ENCODE measurements around the gene BOC.

Gene BOC

DNA sequence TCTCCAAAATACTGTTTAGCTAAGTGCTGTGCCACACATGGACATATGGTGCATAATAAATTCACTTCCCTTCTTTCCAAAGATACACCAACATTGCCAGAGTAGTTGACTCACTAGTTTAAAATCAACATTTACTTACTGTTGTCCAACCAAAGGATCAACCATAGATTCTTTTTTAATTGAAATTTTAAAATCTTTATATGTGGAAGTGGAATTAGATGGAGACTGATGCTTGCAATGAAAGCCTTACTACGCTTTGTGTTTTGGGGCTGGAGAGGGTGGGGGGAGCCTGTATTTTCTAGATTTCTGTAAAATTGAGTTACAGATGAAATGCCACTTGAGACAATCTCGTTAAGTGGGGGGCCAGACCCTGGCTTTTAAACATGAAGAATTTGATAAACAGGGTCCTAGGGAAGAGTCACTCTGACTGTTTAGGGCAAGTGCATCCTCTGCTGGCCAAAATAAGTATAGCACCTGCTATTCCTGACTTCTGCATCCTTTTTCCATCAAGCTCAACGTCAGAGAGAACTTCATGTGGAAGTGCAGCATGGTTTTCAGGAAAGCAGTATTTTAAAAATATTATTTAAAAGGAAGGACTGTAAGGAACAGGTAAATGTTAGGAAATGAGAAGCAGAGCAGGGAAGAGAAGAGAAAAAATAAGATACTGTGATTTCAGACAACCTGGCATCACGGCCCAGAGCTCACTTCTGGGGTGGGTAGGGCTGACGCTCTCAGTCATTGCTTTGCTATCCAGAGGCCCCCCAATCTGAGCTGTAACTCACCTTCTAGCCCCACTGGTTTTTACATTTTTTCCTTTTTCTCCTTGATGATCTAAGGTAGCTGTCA lies 76.7 kb downstream of the BOC start:
- DNase-seq: peak in 7 of 14 donors; percentile 23 to 60 (median 46)

DNA sequence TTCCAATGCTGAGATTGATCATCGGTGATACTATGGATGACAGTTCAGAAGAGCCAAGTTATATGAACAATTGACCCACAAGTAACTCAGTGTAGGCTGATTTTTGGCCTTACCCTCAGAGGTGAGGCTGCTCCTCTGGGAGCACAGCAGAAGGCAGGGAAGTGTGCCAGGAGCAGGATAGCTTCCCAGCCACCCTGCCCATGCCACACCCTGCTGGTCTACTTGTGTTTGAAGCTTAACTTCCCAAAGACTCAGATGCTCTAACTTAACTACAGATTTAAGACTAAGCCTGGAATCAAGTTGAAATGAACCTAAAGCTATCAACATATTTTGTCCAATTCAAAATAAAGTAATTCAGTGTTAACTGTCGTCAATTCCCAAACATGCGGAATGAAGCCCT lies 77.5 kb downstream of the BOC start:
- no peak for DNase-seq

DNA sequence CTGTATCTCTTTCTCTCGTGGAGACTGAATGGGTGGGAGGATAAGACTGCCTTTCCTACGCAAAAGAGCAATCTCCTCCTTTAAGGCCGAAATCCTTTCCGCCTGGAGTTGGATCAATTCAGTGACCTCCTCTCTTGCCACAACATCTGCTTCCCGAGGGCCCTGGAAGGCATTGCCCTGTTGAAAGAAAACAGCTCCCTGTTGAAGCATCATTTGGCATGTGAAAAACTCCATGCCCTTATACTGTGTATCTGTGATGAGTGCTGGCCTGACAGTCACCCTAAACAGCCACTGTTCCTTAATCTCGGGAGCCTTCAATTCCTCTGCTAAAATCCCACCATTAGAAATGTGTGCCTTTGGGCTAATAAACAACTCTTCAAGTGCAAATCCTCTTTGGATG lies 80.2 kb downstream of the BOC start:
- DNase-seq: no peak

DNA sequence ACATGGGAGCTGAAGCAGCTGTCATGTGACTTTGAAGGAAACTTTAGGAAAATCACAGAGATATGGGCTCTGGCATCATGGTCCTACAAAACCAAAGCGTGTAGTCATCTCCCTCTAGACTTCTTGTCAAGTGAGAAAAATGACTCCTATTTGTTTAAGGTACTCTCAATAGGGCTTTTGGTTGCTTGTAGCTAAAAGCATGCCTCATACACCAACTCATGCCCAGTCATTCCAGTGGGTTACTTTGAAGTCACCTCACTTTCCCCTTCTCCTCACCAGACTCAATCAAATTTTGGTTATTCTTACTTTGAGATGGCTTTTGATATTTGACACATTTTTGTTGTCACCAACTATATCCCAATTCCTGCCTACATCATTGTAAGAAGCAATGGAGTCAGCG lies 81.6 kb downstream of the BOC start:
- no peak for DNase-seq

DNA sequence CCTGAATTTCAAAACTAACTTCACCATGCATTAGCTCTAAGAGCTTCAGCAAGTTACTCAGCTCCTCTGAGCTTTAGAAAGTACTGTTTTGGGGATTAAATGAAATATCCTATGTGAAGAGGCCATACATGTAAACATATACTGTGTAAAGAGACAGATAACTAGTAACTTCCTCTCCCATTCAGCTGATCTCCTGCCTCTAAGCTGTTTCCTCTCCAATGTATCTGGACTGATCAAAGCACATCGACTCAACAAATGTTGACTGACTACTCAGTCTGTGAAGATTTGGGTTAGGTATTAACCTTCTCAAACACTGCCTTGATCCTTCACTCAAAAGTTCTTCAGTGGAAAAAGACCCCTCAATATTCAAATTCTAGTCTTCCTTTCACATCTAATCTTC lies 82.0 kb downstream of the BOC start:
- DNase-seq: no peak

DNA sequence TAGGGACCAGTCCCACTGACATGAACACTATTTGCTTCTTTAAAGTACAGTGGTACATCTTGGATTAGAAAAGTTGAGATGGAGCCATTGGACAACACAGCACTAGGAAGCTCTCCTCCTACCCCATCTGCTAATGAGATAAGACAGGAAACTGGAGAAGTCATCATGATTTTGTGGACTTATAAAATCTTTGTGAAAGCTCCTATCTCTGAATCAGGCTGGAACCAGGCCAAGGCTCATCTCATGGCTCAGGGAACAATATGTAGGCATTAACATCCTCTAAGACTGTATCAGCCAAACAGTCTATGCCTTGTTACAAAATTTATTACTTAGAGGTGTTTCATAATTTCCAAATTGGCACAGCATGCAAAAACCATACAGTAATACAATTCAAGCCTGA lies 84.1 kb downstream of the BOC start:
- no peak for DNase-seq

DNA sequence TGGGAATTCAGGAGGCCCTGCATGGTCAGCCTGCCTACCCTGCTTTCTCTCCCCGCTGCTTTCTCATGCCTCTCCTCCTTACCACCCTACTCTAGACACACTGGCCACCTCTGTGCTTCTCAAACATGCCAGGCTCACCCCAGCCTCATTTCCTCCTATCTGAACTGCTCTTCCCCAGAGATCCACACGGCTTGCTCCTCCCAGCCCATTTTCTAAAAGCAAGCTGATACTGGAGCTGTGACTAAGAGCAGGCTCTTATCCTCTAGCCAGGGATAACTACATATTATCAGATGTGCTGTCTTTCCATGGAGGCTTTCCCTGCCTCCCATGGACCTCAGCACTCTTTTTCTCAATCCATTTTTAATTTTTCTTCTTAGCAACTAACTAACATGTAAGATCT lies 85.9 kb downstream of the BOC start:
- DNase-seq: no peak

DNA sequence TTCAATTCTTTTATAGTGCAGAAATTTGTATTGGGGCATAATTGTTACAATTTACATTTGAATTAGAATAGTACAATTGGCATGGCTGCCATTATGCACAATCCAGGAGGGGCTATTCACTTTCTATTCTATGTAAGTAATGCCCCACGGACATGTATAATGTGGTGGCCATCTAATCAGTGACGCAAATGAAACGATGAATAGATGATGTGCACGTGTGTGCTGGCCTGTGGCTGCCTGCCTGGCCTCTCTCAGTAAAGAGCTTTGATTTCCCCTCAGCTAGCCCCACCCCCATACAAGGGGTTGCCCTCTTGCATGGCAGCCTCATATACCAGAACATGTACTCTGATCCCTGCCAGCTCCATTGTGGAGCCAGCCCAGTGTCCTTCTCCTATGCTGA lies 86.5 kb downstream of the BOC start:
- no peak for DNase-seq

DNA sequence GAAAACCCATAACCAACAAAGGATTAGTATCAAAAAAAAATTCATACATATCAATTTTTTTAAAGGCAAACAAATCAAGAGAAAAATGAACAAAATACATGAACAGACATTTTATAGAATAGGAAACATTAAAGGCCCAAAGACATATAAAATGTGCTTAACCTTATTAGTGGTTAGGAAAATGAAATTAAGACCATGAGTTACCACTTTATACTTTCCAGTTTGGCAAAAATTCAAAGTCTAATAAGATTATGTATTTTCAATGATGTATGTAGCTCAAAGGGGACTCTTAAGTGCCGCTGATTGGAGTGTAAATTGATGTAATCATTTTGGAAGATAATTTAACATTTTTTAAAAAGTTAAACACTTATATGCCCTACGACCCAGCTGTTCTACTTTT lies 89.2 kb downstream of the BOC start:
- no peak for DNase-seq

DNA sequence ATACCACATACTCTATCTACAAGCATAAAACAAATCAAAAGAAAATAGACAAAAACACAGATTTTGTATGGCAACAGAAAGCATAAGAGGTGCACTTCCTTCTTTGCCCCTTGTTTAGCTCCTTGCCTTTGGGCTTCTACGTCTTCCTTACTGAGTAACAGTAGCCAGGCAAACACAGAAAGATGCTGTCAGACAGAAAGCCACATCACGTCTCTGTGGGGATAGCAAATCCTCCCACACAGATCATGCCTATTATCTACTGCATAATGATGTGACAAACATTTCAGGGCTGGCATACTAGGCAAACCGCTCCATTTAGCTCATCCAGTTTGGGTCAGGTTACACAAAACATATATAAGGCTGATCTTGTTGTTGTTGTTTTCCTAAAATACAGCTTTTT lies 92.7 kb downstream of the BOC start:
- no peak for DNase-seq

DNA sequence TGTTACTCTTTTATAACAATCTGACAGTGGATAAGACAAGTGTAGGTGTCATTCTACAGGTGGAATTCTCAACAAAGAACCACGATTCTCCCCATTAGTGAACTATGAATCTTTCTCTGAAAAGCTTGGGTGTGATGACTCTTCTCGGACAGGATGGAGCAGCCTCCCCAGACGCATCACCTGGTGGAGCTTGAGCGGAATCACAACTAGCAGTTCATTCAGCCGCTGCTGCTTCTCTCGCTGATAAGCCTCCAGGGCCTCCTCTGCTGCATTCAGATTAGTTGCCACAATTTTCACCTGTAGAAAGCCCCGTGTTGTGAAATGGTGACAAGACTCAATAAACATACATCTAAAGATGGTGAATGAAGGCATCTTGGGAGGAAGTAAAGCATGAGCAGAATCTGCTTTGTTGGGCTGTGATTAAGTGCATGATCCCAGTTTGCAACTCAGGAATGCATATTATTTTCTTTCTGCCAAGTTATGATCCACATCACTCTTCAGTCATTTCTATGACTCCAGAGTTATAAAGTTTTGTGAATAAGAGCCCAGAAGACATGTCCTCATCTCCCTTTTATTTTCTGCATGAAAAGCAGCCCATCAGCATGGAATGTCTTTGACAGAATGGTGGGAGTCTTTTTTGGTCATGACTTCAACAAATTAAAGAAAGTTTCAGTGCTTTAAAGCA lies 93.6 kb downstream of the BOC start:
- no peak for DNase-seq

DNA sequence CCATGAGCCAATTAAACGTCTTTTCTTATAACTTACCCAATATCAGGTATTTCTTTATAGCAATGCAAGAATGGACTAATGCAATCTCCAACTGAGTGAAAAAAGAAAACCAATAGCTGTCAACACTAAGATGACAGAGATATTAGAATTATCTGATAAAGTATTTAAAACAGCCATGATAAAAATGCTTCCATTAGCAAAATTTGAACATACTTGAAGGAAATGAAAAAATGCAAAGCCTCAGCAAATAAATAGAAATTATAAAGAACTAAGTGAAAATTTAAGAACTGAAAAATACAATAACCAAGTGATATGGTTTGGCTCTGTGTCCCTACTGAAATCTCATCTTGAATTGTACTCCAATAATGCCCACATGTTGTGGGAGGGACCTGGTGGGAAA lies 99.6 kb downstream of the BOC start:
- DNase-seq: no peak

DNA sequence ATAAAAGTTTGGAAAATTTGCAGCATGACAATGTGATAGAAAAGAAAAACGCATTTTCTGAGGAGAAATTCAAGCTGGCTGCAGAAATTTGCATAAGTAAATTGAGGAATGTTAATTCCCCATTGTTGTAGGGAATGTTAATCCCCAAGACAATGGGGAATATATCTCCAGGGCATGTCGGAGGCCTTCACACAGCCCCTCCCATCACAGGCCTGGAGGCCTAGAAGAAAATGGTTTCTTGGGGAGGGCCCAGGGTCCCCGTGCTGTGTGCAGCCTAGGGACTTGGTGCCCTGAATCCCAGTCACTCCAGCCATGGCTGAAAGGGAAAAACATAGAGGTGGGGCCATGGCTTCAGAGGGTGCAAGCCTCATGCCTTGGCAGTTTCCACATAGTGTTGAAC lies 101.1 kb downstream of the BOC start:
- no peak for DNase-seq

DNA sequence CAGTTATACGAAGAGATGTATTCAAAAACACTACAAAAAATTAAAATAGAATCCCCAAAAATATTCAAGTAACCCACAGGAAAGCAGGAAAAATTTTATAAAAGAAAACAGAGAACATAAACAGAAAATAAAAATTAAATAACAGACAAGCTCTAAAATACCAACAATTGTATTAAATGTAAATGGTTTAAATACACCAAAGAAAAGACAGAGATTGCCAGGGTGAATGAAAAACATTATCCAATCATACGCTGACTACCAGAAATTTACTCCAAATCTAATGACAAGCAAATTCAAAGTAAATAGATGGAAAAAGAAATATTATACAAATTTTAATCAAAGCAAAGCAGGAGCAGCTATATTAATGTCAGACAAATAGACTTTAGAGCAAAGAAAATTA lies 103.6 kb downstream of the BOC start:
- DNase-seq: no peak

DNA sequence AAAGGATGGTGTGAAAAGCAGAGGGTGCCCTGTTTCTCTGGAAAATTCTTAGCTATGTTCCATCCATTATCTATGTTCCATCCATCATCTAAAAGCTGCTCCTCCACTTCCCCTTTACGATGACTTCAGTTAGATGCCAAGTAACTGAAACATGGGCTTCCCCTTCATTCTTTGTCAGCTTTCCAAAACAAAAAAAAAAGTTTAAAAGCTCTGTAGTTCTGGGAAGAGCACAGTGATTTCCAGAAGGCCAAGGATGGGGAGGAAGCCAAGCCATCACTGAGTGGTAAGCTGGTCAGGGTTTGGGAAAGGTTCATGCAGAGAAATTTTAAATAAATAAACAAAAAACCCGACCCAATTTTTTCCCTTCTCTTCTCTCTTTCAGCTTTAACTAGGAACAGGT lies 118.4 kb downstream of the BOC start:
- DNase-seq: no peak

DNA sequence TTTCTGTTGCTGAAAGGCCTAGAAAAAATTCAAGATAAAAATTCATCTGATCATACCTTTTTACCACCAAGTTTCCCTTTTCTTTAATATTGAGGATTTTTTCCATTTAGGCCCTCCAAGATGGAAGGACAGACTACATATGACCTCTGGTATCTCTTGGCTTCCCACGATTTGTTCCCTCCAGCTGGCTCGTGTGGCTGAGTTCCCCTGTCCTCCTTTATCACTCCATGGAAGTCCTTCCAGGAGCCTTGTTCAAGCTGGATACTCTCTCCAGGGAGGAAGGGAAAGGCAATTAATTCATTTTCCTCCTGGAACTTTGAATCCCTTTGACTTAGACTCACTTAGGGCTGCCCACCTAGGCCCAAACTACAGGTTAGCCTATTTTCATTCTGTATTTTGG lies 119.4 kb downstream of the BOC start:
- no peak for DNase-seq

DNA sequence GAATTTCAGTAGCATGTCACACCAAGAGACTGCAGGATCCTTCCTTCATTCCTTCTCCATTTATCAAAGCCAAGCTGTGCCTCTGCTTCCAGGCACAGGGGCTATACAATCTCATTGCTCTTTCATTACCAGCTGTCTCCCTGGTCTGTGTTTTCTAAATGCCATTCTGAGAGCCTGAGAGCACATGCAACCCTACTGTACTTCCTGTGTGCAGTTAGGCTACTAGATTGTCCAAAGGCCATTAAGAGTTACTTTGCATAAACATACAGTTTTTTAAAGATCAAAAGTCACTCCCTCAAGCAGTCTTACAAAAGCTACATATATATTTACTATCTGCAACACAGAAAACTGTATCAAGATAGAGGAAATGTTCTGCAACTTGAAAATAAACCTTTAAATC lies 119.8 kb downstream of the BOC start:
- DNase-seq: no peak
